ENCODE data around the gene TRAPPC3L.

TRAPPC3L gene

DNA sequence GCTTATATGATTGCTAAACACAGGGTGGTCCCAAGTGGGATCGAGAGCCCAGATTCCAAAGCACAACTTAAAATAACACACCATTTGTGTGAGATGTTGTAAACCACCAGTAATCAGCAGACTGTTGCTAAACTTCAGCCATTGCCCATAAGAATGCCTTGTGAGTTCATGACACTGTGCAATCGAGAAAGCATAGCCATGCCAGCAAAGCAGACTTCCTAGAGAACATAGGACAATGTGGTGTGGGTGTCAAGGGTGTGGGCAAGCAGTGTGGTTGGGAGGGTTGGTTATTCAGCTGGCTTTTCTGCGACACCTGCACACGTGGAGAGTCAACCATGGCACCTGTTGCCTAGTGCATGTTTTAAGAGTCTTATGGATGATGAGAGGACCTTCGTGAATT, 100.4 kb downstream of the TRAPPC3L start:
- ChIA-PET CTCF (interaction anchor here (0.7 to 1.0 kb wide), 2 partner anchors 158 to 474 kb away, joined by 3 read pairs; no protein-coding TSS in a partner anchor), POLR2A (ENCODE audit: low non-redundant PET) (no interaction called here)

More for the DNA sequence above, 100.4 kb downstream of the TRAPPC3L start:
- TF ChIP-seq, protein P1, sequence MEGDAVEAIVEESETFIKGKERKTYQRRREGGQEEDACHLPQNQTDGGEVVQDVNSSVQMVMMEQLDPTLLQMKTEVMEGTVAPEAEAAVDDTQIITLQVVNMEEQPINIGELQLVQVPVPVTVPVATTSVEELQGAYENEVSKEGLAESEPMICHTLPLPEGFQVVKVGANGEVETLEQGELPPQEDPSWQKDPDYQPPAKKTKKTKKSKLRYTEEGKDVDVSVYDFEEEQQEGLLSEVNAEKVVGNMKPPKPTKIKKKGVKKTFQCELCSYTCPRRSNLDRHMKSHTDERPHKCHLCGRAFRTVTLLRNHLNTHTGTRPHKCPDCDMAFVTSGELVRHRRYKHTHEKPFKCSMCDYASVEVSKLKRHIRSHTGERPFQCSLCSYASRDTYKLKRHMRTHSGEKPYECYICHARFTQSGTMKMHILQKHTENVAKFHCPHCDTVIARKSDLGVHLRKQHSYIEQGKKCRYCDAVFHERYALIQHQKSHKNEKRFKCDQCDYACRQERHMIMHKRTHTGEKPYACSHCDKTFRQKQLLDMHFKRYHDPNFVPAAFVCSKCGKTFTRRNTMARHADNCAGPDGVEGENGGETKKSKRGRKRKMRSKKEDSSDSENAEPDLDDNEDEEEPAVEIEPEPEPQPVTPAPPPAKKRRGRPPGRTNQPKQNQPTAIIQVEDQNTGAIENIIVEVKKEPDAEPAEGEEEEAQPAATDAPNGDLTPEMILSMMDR (conservative IDR thresholded peaks at IDR 0.05; ENCODE audit: low read depth) = no peak
- DNase-seq (ENCODE audit: low spot score) = no peak
- no peak overlapping the region for H3K27ac ChIP-seq

Measured in RWPE1 (cell line).